HG02610 (cell line): ENCODE results near the gene ZFP14.

Experiments used
- ATAC-seq: cut with Tn5 transposase; IDR thresholded peaks from one replicate; pipeline ENCODE4 v1.9.1; 2021; ENCODE audit warnings: mild to moderate bottlenecking, moderate library complexity; ENCODE audit not compliant: unreplicated experiment

ZFP14 gene

GRCh38 chr19:36378625-36379509, at the start of gene ZFP14:
ZFP14 (minus strand) TSS chr19:36379201; CDS start chr19:36367892, 11,309 bp downstream.
- peak; percentile 96 for ATAC-seq

- ATAC-seq = no peak
Observed at GRCh38 chr19:36423925-36424324, 44.9 kb upstream of the ZFP14 start.

- no peak for ATAC-seq
Observed at GRCh38 chr19:36421749-36422481, 42.9 kb upstream of the ZFP14 start.

GRCh38 chr19:36420961-36421748, 42.2 kb upstream of the ZFP14 start:
- ATAC-seq = no peak

GRCh38 chr19:36418287-36419001, 39.4 kb upstream of the ZFP14 start, which contains the start of gene ZFP82:
ZFP82 (minus strand) TSS chr19:36418644; CDS start chr19:36409789, 8,855 bp downstream.
- peak; percentile 54 for ATAC-seq

- no peak for ATAC-seq
Observed at GRCh38 chr19:36417752-36418286, 38.8 kb upstream of the ZFP14 start.

GRCh38 chr19:36409841-36410240, 30.8 kb upstream of the ZFP14 start:
- ATAC-seq = no peak

GRCh38 chr19:36408101-36408500, 29.1 kb upstream of the ZFP14 start:
- no peak for ATAC-seq

GRCh38 chr19:36404498-36404897, 25.5 kb upstream of the ZFP14 start:
- no peak for ATAC-seq

- no peak for ATAC-seq
Observed at GRCh38 chr19:36401475-36401874, 22.5 kb upstream of the ZFP14 start.

- ATAC-seq = no peak
Observed at GRCh38 chr19:36398571-36398970, 19.6 kb upstream of the ZFP14 start.

GRCh38 chr19:36392916-36393673, 14.1 kb upstream of the ZFP14 start:
- ATAC-seq = no peak

- no peak for ATAC-seq
Observed at GRCh38 chr19:36379510-36379819, 464 bp upstream of the ZFP14 start.

GRCh38 chr19:36377541-36378178, 1.3 kb downstream of the ZFP14 start:
- no peak for ATAC-seq

- no peak for ATAC-seq
Observed at GRCh38 chr19:36373638-36374156, 5.3 kb downstream of the ZFP14 start.

GRCh38 chr19:36371886-36372285, 7.1 kb downstream of the ZFP14 start:
- ATAC-seq = no peak

GRCh38 chr19:36363845-36364244, 15.2 kb downstream of the ZFP14 start:
- no peak for ATAC-seq

GRCh38 chr19:36340786-36341372, 38.1 kb downstream of the ZFP14 start:
- ATAC-seq = no peak
